HG03025 (cell line): Measurements from ENCODE around the gene SOST.

ENCODE experiments used
- ATAC-seq: cut with Tn5 transposase; IDR thresholded peaks from one replicate; pipeline ENCODE4 v1.9.1; 2021; ENCODE audit warnings: mild to moderate bottlenecking, moderate library complexity; ENCODE audit not compliant: unreplicated experiment, low FRiP score

SOST gene

GRCh38 chr17:43753493-43754129, 5.0 kb downstream of the SOST start:
- ATAC-seq = no peak

GRCh38 chr17:43750153-43750552, 8.4 kb downstream of the SOST start:
- no peak for ATAC-seq

- no peak for ATAC-seq
These were observed 13.1 kb downstream of the SOST start for GRCh38 chr17:43745541-43745940.

GRCh38 chr17:43741636-43742035, 17.0 kb downstream of the SOST start:
- ATAC-seq = no peak

GRCh38 chr17:43740541-43740940, 18.1 kb downstream of the SOST start:
- ATAC-seq = no peak

- ATAC-seq = no peak
These were observed 20.9 kb downstream of the SOST start for GRCh38 chr17:43737722-43738121.

GRCh38 chr17:43736389-43736788, 22.2 kb downstream of the SOST start:
- no peak for ATAC-seq

GRCh38 chr17:43734376-43734775, 24.2 kb downstream of the SOST start:
- no peak for ATAC-seq

- ATAC-seq = no peak
These were observed 24.6 kb downstream of the SOST start for GRCh38 chr17:43733956-43734355.

GRCh38 chr17:43732958-43733357, 25.6 kb downstream of the SOST start:
- ATAC-seq = no peak

GRCh38 chr17:43728081-43728480, 30.5 kb downstream of the SOST start:
- ATAC-seq = no peak

- no peak for ATAC-seq
These were observed 34.8 kb downstream of the SOST start for GRCh38 chr17:43723697-43724359.

GRCh38 chr17:43722870-43723665, 35.5 kb downstream of the SOST start:
- no peak for ATAC-seq

- ATAC-seq = no peak
These were observed 36.3 kb downstream of the SOST start for GRCh38 chr17:43722269-43722619.

GRCh38 chr17:43721537-43722268, 36.9 kb downstream of the SOST start:
- no peak for ATAC-seq

- ATAC-seq = no peak
These were observed 38.1 kb downstream of the SOST start for GRCh38 chr17:43720311-43721060.

- ATAC-seq = no peak
These were observed 39.0 kb downstream of the SOST start for GRCh38 chr17:43719578-43719977.

- no peak for ATAC-seq
These were observed 40.0 kb downstream of the SOST start for GRCh38 chr17:43718544-43718943.

GRCh38 chr17:43717913-43718312, 40.7 kb downstream of the SOST start:
- no peak for ATAC-seq

GRCh38 chr17:43714465-43715149, 44.0 kb downstream of the SOST start:
- no peak for ATAC-seq
